ENCODE results near the gene PKD1L1. TPM values are rescaled to one million over a fixed set of nuclear protein-coding genes. Genes with fewer than 3 reads are reported as not detected.

Gene PKD1L1
- total RNA-seq, 1 donor from 2014 or later: 0.17 TPM

DNA sequence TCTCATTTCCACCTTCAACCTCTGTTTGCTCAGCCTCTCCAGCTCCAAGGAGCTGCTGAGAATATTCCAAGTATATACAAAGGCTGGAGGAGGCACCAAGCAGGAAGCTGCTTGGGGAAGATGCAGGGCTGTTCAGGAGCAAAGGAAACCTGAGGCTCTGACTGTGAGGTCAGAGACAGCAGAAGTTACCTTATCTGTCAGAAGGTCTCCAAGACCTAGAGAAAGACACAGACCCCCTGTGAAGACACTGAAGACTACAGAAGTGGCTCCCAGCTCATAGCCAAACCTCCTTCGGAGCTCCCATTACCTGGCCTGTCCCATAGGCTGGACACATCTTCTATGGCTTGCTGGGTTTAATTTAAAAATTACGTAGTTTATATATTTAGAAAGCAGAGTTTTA lies 53.2 kb downstream of the PKD1L1 start:
- Mint-ChIP-seq H3K4me3 (no peak overlapping the region), H3K9me3 (no peaks in the 10 kb centered on the region), H3K27me3 (peaks cover 20% of the 10 kb centered on the region), H3K27ac (no peak overlapping the region), H3K4me1 (ENCODE audit: unreplicated experiment) (peaks cover 18% of the 10 kb centered on the region), H3K36me3 (no peaks in the 10 kb centered on the region)
- TF ChIP-seq, protein P1, sequence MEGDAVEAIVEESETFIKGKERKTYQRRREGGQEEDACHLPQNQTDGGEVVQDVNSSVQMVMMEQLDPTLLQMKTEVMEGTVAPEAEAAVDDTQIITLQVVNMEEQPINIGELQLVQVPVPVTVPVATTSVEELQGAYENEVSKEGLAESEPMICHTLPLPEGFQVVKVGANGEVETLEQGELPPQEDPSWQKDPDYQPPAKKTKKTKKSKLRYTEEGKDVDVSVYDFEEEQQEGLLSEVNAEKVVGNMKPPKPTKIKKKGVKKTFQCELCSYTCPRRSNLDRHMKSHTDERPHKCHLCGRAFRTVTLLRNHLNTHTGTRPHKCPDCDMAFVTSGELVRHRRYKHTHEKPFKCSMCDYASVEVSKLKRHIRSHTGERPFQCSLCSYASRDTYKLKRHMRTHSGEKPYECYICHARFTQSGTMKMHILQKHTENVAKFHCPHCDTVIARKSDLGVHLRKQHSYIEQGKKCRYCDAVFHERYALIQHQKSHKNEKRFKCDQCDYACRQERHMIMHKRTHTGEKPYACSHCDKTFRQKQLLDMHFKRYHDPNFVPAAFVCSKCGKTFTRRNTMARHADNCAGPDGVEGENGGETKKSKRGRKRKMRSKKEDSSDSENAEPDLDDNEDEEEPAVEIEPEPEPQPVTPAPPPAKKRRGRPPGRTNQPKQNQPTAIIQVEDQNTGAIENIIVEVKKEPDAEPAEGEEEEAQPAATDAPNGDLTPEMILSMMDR (conservative IDR thresholded peaks at IDR 0.05): no peak
- DNase-seq (ENCODE audit: extremely low spot score, unreplicated experiment): no peak

DNA sequence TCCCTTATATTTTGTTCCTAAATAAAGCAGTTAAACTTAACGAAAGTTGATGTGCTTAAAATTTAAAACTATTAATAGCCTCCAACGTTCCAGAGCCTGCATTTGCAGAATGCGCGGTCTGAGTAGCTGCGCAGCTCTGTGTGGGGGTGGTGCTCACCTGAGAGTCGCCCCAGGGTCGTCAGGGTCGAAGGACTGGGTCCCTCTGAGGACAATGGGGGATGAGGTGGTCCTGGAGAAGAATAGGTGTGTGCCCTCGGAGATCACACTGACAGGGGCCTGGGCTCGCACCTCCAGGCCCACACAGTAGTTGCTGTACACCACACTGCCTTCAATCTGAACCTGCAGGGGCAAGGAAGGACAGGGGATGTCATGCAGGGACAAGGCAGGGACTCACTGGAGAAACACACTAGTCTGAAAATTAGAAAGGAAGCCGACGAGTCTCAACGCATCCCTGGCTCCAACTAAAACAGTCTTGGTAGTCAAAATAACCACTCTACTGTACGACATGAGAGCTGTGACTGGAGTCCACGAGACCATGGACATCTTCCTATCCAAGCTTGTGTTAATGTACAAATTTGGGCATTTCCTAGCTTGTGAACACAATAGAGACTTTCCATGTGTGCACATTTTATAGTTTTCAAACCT lies 54.4 kb downstream of the PKD1L1 start:
- peaks cover 20% of the 10 kb centered on the region for H3K27me3 Mint-ChIP-seq
- H3K27ac Mint-ChIP-seq: no peak overlapping the region
- DNase-seq (ENCODE audit: extremely low spot score, unreplicated experiment): peak; percentile 50
- TF ChIP-seq, protein P1 (conservative IDR thresholded peaks at IDR 0.05): no peak
- H3K9me3 Mint-ChIP-seq: no peaks in the 10 kb centered on the region
- no peaks in the 10 kb centered on the region for H3K36me3 Mint-ChIP-seq
- H3K4me3 Mint-ChIP-seq: no peak overlapping the region
- peaks cover 18% of the 10 kb centered on the region for H3K4me1 Mint-ChIP-seq (ENCODE audit: unreplicated experiment)

DNA sequence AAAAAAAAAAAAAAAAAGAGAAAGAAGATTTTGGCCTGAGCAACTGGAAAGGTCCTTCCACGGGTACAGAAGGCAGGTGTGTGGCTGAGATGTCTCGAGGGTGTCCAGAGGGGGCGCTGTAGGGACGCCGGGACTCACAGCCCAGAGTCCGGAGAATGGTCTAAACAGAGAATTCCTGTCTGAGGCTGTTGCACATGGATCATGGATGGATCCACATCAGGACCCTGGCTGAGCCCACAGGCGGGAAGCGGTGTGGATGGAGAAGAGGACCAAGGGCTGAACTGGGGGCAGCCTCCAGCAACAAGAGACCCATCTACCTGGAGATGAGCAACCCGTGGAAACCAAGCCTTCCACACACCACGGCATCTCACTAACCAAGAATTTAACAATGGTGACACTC lies 55.0 kb downstream of the PKD1L1 start:
- Mint-ChIP-seq H3K27ac (no peak overlapping the region), H3K36me3 (no peaks in the 10 kb centered on the region), H3K27me3 (peaks cover 23% of the 10 kb centered on the region), H3K9me3 (no peaks in the 10 kb centered on the region), H3K4me3 (no peak overlapping the region), H3K4me1 (ENCODE audit: unreplicated experiment) (peaks cover 24% of the 10 kb centered on the region)
- TF ChIP-seq, protein P1 (conservative IDR thresholded peaks at IDR 0.05): peak; percentile 68
- peak; percentile 56 for DNase-seq (ENCODE audit: extremely low spot score, unreplicated experiment)

DNA sequence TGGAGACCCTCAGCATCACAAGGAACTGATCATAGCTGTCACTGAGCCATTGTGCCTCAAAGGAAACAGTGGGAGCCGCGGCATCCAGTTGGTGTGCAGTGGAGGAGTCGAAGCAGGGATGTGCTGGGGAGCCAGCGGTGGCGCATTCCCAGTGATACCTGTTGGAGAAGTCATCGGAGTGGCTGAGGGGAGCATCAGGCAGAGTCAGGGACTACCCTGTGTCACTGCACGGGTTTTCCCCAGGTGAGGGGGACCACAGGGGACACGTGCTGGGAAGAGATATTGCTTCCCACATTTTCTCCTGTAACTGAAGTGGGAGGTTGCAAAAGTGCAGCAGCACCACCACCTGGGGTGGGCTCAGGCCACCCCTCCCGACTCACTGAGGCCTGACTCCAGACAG lies 57.7 kb downstream of the PKD1L1 start:
- H3K27me3 Mint-ChIP-seq: peaks cover 10% of the 10 kb centered on the region
- no peaks in the 10 kb centered on the region for H3K36me3 Mint-ChIP-seq
- H3K27ac Mint-ChIP-seq: no peak overlapping the region
- TF ChIP-seq, protein P1 (conservative IDR thresholded peaks at IDR 0.05): no peak
- H3K9me3 Mint-ChIP-seq: no peaks in the 10 kb centered on the region
- DNase-seq (ENCODE audit: extremely low spot score, unreplicated experiment): no peak
- peaks cover 12% of the 10 kb centered on the region for H3K4me1 Mint-ChIP-seq (ENCODE audit: unreplicated experiment)
- no peak overlapping the region for H3K4me3 Mint-ChIP-seq

DNA sequence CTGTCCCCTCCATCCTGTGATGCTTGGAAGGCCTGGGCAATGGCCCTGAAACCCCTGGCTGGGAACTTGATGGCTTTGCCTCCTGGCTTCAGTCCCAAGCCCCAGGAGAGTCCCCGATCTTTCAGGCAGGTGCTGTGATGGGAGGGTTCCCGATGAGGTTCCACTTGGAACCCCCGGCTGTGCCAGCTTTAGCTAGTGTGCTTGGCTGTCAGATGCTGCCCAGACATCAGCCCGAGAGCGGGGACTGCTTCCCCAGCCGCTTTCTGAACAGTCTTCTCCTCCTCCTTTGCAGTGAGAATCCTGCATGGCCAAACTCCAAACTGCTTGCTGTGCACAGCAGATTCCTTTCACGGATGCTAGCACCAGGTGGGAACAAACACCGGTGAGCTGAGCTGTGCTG lies 58.1 kb downstream of the PKD1L1 start:
- H3K4me3 Mint-ChIP-seq: no peak overlapping the region
- H3K9me3 Mint-ChIP-seq: no peaks in the 10 kb centered on the region
- H3K27ac Mint-ChIP-seq: no peak overlapping the region
- H3K4me1 Mint-ChIP-seq (ENCODE audit: unreplicated experiment): peaks cover 12% of the 10 kb centered on the region
- no peaks in the 10 kb centered on the region for H3K36me3 Mint-ChIP-seq
- TF ChIP-seq, protein P1 (conservative IDR thresholded peaks at IDR 0.05): no peak
- H3K27me3 Mint-ChIP-seq: peaks cover 5% of the 10 kb centered on the region
- no peak for DNase-seq (ENCODE audit: extremely low spot score, unreplicated experiment)

Measured in type B pancreatic cell (in vitro differentiated cells).